Fibroblast of gingiva (primary cell): Measurements from ENCODE around the gene PCSK5.

Source experiments
- DNase-seq: peaks from one replicate; pipeline ENCODE4 v3.0.0-alpha.2; 2011; ENCODE audit warnings: low read depth

PCSK5 gene

GRCh38 chr9:76192013-76192412, 301.5 kb downstream of the PCSK5 start:
- DNase-seq = no peak

GRCh38 chr9:76194896-76195295, 304.4 kb downstream of the PCSK5 start:
- no peak for DNase-seq

GRCh38 chr9:76198336-76198735, 307.9 kb downstream of the PCSK5 start:
- peak; percentile 44 for DNase-seq

GRCh38 chr9:76200315-76200714, 309.8 kb downstream of the PCSK5 start:
- DNase-seq = no peak

- no peak for DNase-seq
These were observed 310.3 kb downstream of the PCSK5 start for GRCh38 chr9:76200745-76201144.

- DNase-seq = no peak
These were observed 312.9 kb downstream of the PCSK5 start for GRCh38 chr9:76203373-76203772.

- DNase-seq = no peak
These were observed 316.3 kb downstream of the PCSK5 start for GRCh38 chr9:76206821-76207220.

GRCh38 chr9:76213751-76214150, 323.3 kb downstream of the PCSK5 start:
- DNase-seq = no peak

GRCh38 chr9:76215066-76215465, 324.6 kb downstream of the PCSK5 start:
- peak; percentile 67 for DNase-seq

GRCh38 chr9:76216161-76216649, 325.7 kb downstream of the PCSK5 start:
- DNase-seq = peak; percentile 93

GRCh38 chr9:76218117-76218885, 327.8 kb downstream of the PCSK5 start:
- no peak for DNase-seq

- DNase-seq = no peak
These were observed 328.5 kb downstream of the PCSK5 start for GRCh38 chr9:76218886-76219445.

GRCh38 chr9:76219560-76220151, 329.2 kb downstream of the PCSK5 start:
- DNase-seq = no peak

GRCh38 chr9:76221423-76221822, 330.9 kb downstream of the PCSK5 start:
- DNase-seq = no peak

GRCh38 chr9:76223749-76224340, 333.4 kb downstream of the PCSK5 start:
- peak; percentile 71 for DNase-seq

- DNase-seq = no peak
These were observed 336.7 kb downstream of the PCSK5 start for GRCh38 chr9:76227156-76227555.

GRCh38 chr9:76231001-76231400, 340.5 kb downstream of the PCSK5 start:
- DNase-seq = no peak

GRCh38 chr9:76232861-76233489, 342.5 kb downstream of the PCSK5 start:
- DNase-seq = no peak

GRCh38 chr9:76240578-76240977, 350.1 kb downstream of the PCSK5 start:
- no peak for DNase-seq

- DNase-seq = no peak
These were observed 355.0 kb downstream of the PCSK5 start for GRCh38 chr9:76245518-76245917.

- no peak for DNase-seq
These were observed 356.2 kb downstream of the PCSK5 start for GRCh38 chr9:76246680-76247079.

- no peak for DNase-seq
These were observed 357.0 kb downstream of the PCSK5 start for GRCh38 chr9:76247426-76247825.
